Neural crest cell (in vitro differentiated cells): ENCODE measurements around the gene SLC25A53. TPM values are rescaled to one million over a fixed set of nuclear protein-coding genes. Genes with fewer than 3 reads are reported as not detected.

Source experiments
- DNase-seq: peaks from one replicate; pipeline ENCODE4 v3.0.0; 2021; ENCODE audit warnings: low read depth, mixed read lengths, low spot score
- H3K27ac Mint-ChIP-seq: one replicate; pipeline ENCODE4 v1.8.0; 2021; ENCODE audit warnings: mild to moderate bottlenecking, mixed read lengths; ENCODE audit not compliant: unreplicated experiment
- H3K27me3 Mint-ChIP-seq: 2 replicates; pipeline ENCODE4 v1.8.0; 2021; ENCODE audit warnings: low read depth, mild to moderate bottlenecking, mixed read lengths
- H3K36me3 Mint-ChIP-seq: 2 replicates; pipeline ENCODE4 v1.8.0; 2021; ENCODE audit warnings: low read depth, mild to moderate bottlenecking, mixed read lengths
- H3K4me1 Mint-ChIP-seq: 2 replicates; pipeline ENCODE4 v1.8.0; 2021; ENCODE audit warnings: mixed read lengths
- H3K4me3 Mint-ChIP-seq: one replicate; pipeline ENCODE4 v1.8.0; 2021; ENCODE audit warnings: mild to moderate bottlenecking, mixed read lengths
- H3K9me3 Mint-ChIP-seq: 2 replicates; pipeline ENCODE4 v1.8.0; 2021; ENCODE audit warnings: mixed read lengths
- CTCF ChIP-seq: fragments of 200-600 bp; sonication (generic); conservative IDR thresholded peaks from 2 replicates; pipeline ENCODE4 v1.5.0; 2021; ENCODE audit warnings: antibody characterized with exemption, mild to moderate bottlenecking
- long read RNA-seq: library from polyadenylated mRNA; unstranded; transcript quantifications from one replicate; pipeline ENCODE4 v2.0.0, GENCODE V29; 2020
- total RNA-seq: library from RNA; stranded (reverse); gene quantifications from 2 replicates; pipeline ENCODE4 v1.2.1, GENCODE V29; 2021

Gene SLC25A53
- total RNA-seq, result 6.2 and 6.8 TPM in 2 replicates
- long read RNA-seq, partial matches to known transcripts, result 0 of 4 reads
- long read RNA-seq, other reads (novel, unspliced or antisense), result 3 of 4 reads

GRCh38 chrX:104156630-104157529 lies at the start of gene SLC25A53:
SLC25A53 (minus strand) TSS chrX:104157009; CDS start chrX:104105257, 51,752 bp downstream.
- peaks cover 2% of the 10 kb centered on the region for H3K27me3 Mint-ChIP-seq
- H3K27ac Mint-ChIP-seq, result peak within 1 kb of the TSS; percentile 99
- H3K4me1 Mint-ChIP-seq, result peaks cover 9% of the 10 kb centered on the region
- peak within 1 kb of the TSS; percentile 99 for H3K4me3 Mint-ChIP-seq
- no peaks in the 10 kb centered on the region for H3K9me3 Mint-ChIP-seq
- no peaks in the 10 kb centered on the region for H3K36me3 Mint-ChIP-seq
- peak; percentile 49 for DNase-seq
- TF ChIP-seq CTCF, result no peak

- Mint-ChIP-seq H3K27ac (no peak overlapping the region), H3K4me1 (no peaks in the 10 kb centered on the region)
Measured at GRCh38 chrX:104205548-104205947, 48.7 kb upstream of the SLC25A53 start.

DNA sequence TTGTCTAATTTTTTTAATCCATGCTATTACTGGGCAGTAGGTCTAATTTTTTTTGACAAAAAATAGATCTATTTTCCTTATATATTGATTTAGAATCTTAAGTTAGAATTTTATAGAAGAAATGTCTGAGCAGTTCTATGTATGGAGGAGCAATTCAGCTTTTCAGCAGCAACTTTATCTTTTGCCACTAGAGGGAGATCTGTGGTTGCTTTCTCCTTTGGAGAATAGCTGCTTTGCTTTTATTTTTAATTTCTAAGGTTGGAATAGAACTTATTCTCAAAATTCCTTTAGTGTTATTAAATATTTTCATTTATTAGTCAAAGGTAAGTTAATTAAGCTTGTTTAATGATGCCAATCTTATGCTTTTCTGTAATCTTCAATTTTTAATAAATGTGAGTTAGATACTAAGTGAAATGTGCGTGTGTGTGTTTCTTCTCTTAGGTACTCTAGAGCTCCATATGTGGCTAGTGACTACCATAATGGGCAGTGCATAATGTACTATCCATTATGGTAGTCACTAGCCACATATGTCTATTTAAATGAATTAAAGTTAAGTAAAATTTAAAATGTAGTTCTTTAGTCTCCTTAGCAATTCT lies 38.8 kb upstream of the SLC25A53 start:
- no peaks in the 10 kb centered on the region for H3K27me3 Mint-ChIP-seq
- TF ChIP-seq CTCF, result peak; percentile 89
- no peak for DNase-seq
- no peak overlapping the region for H3K4me3 Mint-ChIP-seq
- no peaks in the 10 kb centered on the region for H3K36me3 Mint-ChIP-seq
- H3K27ac Mint-ChIP-seq, result no peak overlapping the region
- no peaks in the 10 kb centered on the region for H3K9me3 Mint-ChIP-seq
- H3K4me1 Mint-ChIP-seq, result no peaks in the 10 kb centered on the region

More at GRCh38 chrX:104205548-104205947, 48.7 kb upstream of the SLC25A53 start:
- H3K4me3 Mint-ChIP-seq, result no peak overlapping the region
- peaks cover 3% of the 10 kb centered on the region for H3K36me3 Mint-ChIP-seq
- no peaks in the 10 kb centered on the region for H3K9me3 Mint-ChIP-seq
- no peak for TF ChIP-seq CTCF
- H3K27me3 Mint-ChIP-seq, result peaks cover 2% of the 10 kb centered on the region
- no peak for DNase-seq

GRCh38 chrX:104195013-104195412 lies 38.2 kb upstream of the SLC25A53 start:
- Mint-ChIP-seq H3K4me1 (no peaks in the 10 kb centered on the region), H3K9me3 (no peaks in the 10 kb centered on the region), H3K27ac (no peak overlapping the region), H3K4me3 (no peak overlapping the region), H3K27me3 (no peaks in the 10 kb centered on the region), H3K36me3 (no peaks in the 10 kb centered on the region)
- TF ChIP-seq CTCF, result no peak
- DNase-seq, result no peak

DNA sequence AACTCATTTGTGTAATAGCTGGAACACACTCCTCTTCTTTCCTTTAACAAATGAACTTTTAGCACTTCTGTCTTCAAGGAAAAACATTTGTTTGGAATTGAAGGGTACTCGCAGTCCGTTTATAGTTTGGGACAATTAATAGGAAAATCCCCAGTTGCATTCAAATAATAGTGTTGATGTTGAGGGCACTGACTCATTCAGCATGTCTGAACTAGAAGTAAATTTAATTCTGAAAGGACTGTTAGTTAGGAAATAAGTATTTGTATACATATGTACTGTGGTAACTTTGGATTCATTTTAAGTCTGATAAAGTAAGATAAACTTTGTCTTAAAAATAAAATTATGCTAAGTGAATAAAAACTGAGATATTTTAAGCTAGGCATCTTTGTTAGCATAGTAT lies 36.7 kb upstream of the SLC25A53 start:
- TF ChIP-seq CTCF, result no peak
- H3K9me3 Mint-ChIP-seq, result no peaks in the 10 kb centered on the region
- no peak overlapping the region for H3K27ac Mint-ChIP-seq
- no peaks in the 10 kb centered on the region for H3K4me1 Mint-ChIP-seq
- no peaks in the 10 kb centered on the region for H3K27me3 Mint-ChIP-seq
- H3K4me3 Mint-ChIP-seq, result no peak overlapping the region
- H3K36me3 Mint-ChIP-seq, result peaks cover 2% of the 10 kb centered on the region
- no peak for DNase-seq
